Measurements from ENCODE around the gene LHFPL5.

GRCh38 chr6:35824552-35825192, 19.5 kb downstream of the LHFPL5 start:
- TF ChIP-seq CTCF (IDR thresholded peaks at IDR 0.05) (no peak), POLR2A (IDR thresholded peaks at IDR 0.05) (no peak)

All from thyroid gland (tissue), 4 donors.